ENCODE results near the gene CRISPLD2. TPM values are rescaled to one million over a fixed set of nuclear protein-coding genes. Genes with fewer than 3 reads are reported as not detected.
A peak's percentile ranks its signal among the peaks of the same experiment; 100 is the strongest.

The CRISPLD2 gene
- total RNA-seq, 4 donors from 2014 or later = 6.0 to 166 (median 24.2) TPM

DNA sequence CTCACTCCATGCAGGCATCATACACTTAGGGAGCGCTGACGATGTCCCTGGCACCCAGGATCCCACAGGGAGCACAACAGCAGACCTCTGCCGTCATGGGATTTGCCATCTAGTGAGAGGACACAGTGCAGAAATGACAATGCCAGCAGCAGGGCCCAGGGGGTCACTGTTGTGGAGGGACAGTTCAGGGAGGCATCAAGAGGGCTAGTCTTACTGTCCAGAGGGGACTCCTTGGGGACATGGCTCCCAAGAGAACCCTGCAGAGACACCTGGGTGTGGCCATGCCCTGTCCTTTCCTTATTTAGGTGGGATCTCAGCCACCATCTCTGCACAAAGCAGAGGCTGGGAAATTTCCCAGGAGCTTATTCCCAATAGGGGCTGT, 73.7 kb downstream of the CRISPLD2 start:
- Histone ChIP-seq H3K36me3 (peaks cover 0 to 74% (median 0%) of the 10 kb centered on the region in 3 donors), H3K4me3 (no peak overlapping the region), H3K4me1 (peaks cover 0 to 24% (median 3%) of the 10 kb centered on the region in 3 donors), H3K9me3 (no peaks in the 10 kb centered on the region), H3K27ac (peak overlapping the region in 1 of 4 donors; percentile 32), H3K27me3 (no peaks in the 10 kb centered on the region)
- intact Hi-C loops (cut with DNase I) = no loop called here
- WGBS, 2 donors = 93 to 96% methylated on average over 2 to 3 of the region's 3 CpGs
- no peak for DNase-seq
- TF ChIP-seq, protein P1, sequence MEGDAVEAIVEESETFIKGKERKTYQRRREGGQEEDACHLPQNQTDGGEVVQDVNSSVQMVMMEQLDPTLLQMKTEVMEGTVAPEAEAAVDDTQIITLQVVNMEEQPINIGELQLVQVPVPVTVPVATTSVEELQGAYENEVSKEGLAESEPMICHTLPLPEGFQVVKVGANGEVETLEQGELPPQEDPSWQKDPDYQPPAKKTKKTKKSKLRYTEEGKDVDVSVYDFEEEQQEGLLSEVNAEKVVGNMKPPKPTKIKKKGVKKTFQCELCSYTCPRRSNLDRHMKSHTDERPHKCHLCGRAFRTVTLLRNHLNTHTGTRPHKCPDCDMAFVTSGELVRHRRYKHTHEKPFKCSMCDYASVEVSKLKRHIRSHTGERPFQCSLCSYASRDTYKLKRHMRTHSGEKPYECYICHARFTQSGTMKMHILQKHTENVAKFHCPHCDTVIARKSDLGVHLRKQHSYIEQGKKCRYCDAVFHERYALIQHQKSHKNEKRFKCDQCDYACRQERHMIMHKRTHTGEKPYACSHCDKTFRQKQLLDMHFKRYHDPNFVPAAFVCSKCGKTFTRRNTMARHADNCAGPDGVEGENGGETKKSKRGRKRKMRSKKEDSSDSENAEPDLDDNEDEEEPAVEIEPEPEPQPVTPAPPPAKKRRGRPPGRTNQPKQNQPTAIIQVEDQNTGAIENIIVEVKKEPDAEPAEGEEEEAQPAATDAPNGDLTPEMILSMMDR (IDR thresholded peaks at IDR 0.05) = no peak
- TF ChIP-seq POLR2A (IDR thresholded peaks at IDR 0.05) = no peak

DNA sequence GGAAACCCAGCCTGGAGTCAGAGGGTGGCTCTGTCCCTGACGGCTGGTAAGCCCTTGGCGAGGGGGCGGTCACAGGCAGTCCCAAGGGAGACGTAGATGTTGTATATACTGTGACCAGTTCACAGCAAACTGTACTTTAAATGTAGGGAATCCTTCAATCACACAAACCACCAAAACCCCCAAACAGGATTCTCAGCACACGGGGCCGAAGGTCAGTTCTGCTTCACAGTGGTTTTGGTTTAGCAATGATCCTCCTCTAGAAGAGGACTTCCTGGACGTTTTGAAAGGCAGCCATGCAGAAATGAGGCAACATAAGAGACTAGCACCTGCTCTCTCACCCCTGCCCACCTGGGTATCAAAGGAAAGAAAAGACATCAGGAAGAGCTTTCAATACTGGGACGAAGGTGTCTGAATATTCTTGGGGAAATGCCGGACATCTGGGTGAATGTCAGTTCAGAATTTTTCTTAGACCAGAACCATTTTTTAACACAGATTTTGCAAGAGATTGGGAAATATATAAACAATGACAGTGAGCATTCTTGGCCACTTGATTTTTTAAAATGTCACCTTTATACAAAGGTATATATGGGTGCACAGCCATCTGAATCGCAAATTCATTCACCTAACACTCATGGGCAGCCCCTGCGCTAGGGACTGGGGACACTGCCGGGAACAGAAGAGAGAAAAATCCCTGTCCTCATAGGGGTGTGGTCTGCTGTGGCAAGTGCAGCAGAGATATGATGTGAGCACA, 74.2 kb downstream of the CRISPLD2 start:
- intact Hi-C loops (cut with DNase I) = no loop called here
- TF ChIP-seq, protein P1 (IDR thresholded peaks at IDR 0.05) = no peak
- no peak for TF ChIP-seq POLR2A (IDR thresholded peaks at IDR 0.05)
- no peak for DNase-seq
- Histone ChIP-seq H3K36me3 (peaks cover 0 to 74% (median 0%) of the 10 kb centered on the region in 3 donors), H3K27me3 (no peaks in the 10 kb centered on the region), H3K4me1 (peaks cover 0 to 30% (median 8%) of the 10 kb centered on the region in 3 donors), H3K27ac (peak overlapping the region in 1 of 4 donors; percentile 32), H3K4me3 (no peak overlapping the region), H3K9me3 (no peaks in the 10 kb centered on the region)
- 78 to 81% methylated on average over 7 to 12 of the region's 12 CpGs for WGBS, 2 donors

DNA sequence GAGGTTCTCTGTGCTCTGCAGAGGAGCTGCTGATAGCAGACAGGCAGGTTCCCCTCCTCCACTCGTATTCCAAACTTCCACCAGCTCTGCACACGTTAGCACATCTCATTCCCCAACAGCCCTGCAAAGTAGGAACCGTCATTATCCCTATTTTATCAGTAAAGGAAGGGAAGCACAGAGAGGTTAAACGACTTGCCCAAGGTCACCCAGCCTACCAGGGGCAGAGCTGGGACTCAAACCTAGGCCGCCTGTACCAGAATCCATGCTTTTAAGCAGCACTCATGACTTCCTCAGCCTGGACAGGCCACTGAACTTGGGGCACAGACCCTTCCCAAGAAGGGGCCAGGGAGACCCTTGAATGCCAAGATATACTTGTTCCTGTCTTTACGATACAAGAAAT, 75.2 kb downstream of the CRISPLD2 start:
- H3K9me3 ChIP-seq = no peaks in the 10 kb centered on the region
- peaks cover 0 to 73% (median 0%) of the 10 kb centered on the region in 3 donors for H3K36me3 ChIP-seq
- WGBS, 2 donors = 71 to 82% methylated on average over 4 to 5 of the region's 6 CpGs
- no peak for DNase-seq
- H3K4me3 ChIP-seq = no peak overlapping the region
- no peak overlapping the region for H3K27ac ChIP-seq
- peaks cover 0 to 40% (median 16%) of the 10 kb centered on the region in 3 donors for H3K4me1 ChIP-seq
- no peaks in the 10 kb centered on the region for H3K27me3 ChIP-seq
- intact Hi-C loops (cut with DNase I) = no loop called here
- no peak for TF ChIP-seq POLR2A (IDR thresholded peaks at IDR 0.05)
- TF ChIP-seq, protein P1 (IDR thresholded peaks at IDR 0.05) = no peak

GRCh38 chr16:84896847-84897246, 77.1 kb downstream of the CRISPLD2 start:
- intact Hi-C loops (cut with DNase I) = no loop called here
- 59 to 96% methylated on average over 4 to 6 of the region's 9 CpGs for WGBS, 2 donors
- Histone ChIP-seq H3K9me3 (no peaks in the 10 kb centered on the region), H3K27ac (no peak overlapping the region), H3K4me1 (peaks cover 0 to 28% (median 16%) of the 10 kb centered on the region in 3 donors), H3K4me3 (no peak overlapping the region), H3K27me3 (no peaks in the 10 kb centered on the region), H3K36me3 (peaks cover 0 to 61% (median 0%) of the 10 kb centered on the region in 3 donors)
- no peak for DNase-seq
- no peak for TF ChIP-seq POLR2A (IDR thresholded peaks at IDR 0.05)
- TF ChIP-seq, protein P1 (IDR thresholded peaks at IDR 0.05) = no peak

- no peak for DNase-seq
- Histone ChIP-seq H3K27ac (peak overlapping the region in 3 of 4 donors; percentile 44 to 79 (median 51)), H3K9me3 (no peaks in the 10 kb centered on the region), H3K4me3 (no peak overlapping the region), H3K36me3 (peaks cover 0 to 60% (median 0%) of the 10 kb centered on the region in 3 donors), H3K27me3 (no peaks in the 10 kb centered on the region), H3K4me1 (peaks cover 0 to 23% (median 16%) of the 10 kb centered on the region in 3 donors)
- WGBS, 2 donors = 51 to 56% methylated on average over 13 to 15 of the region's 15 CpGs
- intact Hi-C loops (cut with DNase I) = no loop called here
- no peak for TF ChIP-seq POLR2A (IDR thresholded peaks at IDR 0.05)
- TF ChIP-seq, protein P1 (IDR thresholded peaks at IDR 0.05) = no peak
Measured at GRCh38 chr16:84897911-84898377, 78.2 kb downstream of the CRISPLD2 start.
